Dedifferentiated amniotic fluid mesenchymal stem cell (primary cell): ENCODE data around the gene NR2E1.

ENCODE experiments used
- DNase-seq: peaks from one replicate; pipeline ENCODE4 v3.0.0-alpha.2; 2016; ENCODE audit errors: extremely low spot score

The NR2E1 gene

GRCh38 chr6:108165714-108166663 lies at the start of gene NR2E1:
Gene NR2E1, plus strand, starts transcription at chr6:108166022. Its CDS starts 744 bp downstream, at chr6:108166766.
- no peak for DNase-seq

DNA sequence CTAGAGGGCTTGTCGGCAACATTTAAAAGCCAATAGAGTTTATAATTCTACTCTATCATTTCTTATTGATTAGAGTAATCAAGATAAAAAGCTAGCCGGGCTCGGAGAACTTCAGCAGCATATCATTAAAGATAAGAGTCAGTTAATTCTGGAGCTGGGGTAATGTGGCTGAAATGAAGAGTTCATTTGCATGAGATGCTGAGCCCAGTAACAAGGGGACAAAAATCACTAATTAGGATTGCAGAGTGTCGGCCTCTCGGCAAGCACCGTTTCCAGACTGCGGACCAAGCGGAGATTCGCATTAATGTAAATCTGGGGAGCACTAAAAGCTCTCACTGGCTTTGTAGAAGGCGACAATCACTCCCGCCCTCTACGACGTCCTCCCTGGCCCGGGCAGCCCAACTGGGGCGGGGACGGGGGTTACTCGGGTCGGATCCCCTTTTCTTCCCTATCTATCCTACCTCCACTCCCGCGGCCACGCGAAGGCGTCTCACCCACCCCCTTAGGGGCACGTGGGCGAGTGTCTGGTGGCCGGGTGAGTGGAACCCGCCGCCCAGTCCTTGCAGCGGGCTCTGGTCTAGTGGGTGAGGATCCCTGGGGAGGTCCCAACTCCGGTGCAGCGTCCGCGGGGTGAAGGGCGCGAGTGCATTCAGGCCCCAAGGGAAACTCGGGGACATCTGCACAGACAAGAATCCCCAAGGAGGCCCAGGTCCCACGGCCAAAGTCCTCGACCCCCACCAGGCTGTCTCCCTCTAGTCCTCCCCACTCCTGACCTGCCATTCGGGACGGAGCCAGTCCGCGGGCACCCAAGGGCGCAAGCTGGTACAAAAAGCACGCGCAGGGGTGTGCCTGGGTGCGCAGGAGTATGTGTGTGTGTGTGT lies 49.0 kb upstream of the NR2E1 start:
- DNase-seq = no peak

- DNase-seq = no peak
Observed at GRCh38 chr6:108117427-108118358, 48.1 kb upstream of the NR2E1 start.

GRCh38 chr6:108118359-108118724 lies 47.5 kb upstream of the NR2E1 start:
- no peak for DNase-seq

GRCh38 chr6:108118810-108119768 lies 46.7 kb upstream of the NR2E1 start:
- no peak for DNase-seq

DNA sequence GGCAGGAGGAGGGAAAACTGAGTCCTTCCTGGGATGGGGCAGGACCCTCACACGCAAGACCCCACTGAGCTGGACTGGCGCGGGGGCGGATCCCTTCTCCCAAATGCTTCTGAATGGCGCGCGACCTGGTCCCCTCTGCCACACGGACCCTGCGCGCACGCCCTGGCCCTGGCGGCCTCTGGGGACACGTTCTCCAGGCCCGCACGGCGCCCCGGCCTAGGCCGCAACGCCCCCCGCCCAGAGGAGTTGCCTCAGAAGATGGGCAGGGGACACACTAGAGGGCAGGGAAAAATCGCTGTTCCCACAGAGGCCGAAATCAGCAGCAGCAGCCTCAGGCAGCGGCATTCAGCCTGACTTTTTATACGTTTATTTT lies 46.1 kb upstream of the NR2E1 start:
- DNase-seq = no peak

- DNase-seq = no peak
Observed at GRCh38 chr6:108120311-108120710, 45.5 kb upstream of the NR2E1 start.

DNA sequence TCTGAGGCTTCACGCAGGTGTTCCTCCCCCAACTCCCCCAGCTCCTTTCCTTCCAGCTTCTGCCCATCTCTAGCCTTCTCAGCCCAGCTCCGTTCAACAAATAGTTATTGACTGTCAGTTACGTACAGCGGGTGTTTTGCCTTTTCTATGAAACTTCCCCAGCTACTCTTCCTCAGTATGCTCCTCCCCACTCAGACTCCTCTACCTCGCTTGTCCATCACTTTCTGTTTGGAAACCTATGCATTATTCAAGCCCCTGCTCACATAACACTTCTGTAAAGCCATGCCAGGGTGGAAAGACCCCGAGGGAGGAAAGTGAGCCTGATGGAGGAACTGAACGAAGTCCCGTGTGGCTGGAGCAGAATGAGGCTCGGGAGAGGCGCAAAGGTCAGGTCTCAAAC lies 44.2 kb upstream of the NR2E1 start:
- DNase-seq = no peak

- no peak for DNase-seq
Observed at GRCh38 chr6:108123481-108123929, 42.3 kb upstream of the NR2E1 start.

DNA sequence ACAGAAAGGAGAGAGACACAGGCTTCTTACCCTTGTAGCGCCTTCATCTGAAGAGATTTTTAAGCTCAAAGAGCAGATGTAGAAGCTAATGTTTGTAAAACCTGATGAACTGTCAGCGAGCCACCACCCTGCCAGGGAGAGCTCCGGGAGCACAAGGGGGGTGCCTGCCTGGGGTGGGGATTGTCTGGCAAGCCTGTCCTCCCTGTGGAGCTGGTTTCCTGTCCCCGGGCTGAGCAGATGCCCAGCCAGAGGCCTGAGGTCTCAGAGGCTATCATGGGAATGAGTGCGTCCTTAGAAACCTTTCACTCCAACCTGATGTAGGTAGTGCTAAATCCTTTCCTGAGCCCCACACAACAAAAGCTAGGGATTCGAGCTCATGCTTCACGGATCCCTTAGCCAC lies 41.9 kb upstream of the NR2E1 start:
- DNase-seq = no peak

- DNase-seq = no peak
Observed at GRCh38 chr6:108127056-108127455, 38.8 kb upstream of the NR2E1 start.

DNA sequence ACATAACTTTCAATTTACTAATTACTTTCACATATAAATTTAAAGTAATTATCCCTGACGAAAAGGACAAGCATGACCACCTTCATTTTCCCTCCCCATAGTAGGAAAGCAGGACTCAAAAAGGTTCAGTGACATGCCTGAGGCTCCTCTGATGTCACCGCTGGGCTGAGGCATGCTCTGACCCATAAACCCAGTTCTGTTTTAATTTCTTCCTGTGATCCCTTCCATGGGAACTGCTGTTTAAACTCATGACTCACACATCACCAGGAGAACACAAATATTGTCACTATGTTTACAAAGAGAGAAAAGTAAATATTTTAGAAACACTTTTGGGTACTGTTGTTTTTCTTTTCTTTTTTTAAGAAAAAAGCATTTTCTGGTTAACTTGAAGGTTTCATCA lies 38.0 kb upstream of the NR2E1 start:
- DNase-seq = no peak

DNA sequence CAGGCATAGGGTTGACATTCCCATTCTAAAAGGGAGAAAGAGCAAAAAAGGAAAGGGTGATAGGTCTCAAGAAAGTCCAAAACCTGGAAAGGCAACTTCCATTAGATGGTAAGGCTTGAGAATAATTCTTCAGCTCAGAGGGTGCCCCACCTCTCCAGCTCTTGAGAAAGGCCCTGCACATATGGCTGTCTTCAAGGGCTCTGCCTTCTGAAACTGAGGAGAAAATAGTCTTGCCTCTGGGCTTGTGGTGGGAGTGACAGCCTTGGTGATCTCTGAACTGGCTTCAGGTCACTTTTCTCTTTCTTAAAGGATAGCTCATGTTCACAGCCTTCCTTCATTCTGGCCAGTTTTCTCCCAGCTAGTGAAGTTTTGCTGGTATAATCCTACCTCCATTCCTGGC lies 35.6 kb upstream of the NR2E1 start:
- DNase-seq = no peak

DNA sequence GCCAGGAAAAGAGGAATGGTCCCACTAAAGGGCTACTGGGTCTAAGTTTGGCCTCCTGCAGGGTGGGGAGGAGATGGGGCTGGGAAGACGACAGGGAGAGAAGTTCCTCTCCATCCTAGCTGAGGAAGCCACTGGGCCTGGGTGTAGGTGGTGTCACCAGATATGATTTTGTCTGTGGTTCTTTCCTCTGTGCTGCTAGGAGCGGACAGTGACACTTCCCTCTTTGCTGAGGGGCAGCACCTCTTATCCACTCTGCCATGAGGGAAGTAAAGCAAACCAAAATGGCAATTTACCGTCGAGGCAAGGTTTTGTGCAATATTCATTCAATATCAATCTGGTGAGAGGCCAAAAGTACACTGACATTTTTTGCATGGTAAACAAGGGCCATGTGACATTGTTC lies 33.0 kb upstream of the NR2E1 start:
- DNase-seq = no peak

GRCh38 chr6:108133594-108134179 lies 32.1 kb upstream of the NR2E1 start:
- peak; percentile 56 for DNase-seq

GRCh38 chr6:108134213-108134970 lies 31.4 kb upstream of the NR2E1 start:
- DNase-seq = no peak

- no peak for DNase-seq
Observed at GRCh38 chr6:108142240-108142639, 23.6 kb upstream of the NR2E1 start.

- no peak for DNase-seq
Observed at GRCh38 chr6:108145639-108146038, 20.2 kb upstream of the NR2E1 start.

DNA sequence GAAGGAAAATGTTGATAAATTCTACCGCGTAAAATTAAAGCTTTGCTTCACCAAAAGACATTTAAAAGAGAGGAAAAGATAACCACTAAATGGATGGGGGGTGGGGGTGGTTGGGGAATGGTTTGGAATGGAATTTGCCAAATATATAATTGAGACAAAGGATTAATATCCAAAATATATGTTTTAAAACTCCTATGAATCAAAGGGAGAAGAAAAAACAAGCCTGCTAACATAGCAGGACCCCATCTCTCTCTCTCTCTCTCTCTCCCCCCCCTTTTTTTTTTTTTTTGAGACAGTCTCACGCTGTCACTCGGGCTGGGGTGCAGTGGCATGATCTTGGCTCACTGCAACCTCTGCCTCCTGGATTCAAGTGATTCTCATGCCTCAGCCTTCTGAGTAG lies 13.4 kb upstream of the NR2E1 start:
- no peak for DNase-seq
